ENCODE results near the gene EPHB2.

GRCh38 chr1:22893292-22893691 is 182.7 kb downstream of the EPHB2 start:
- TF ChIP-seq EZH2 (IDR thresholded peaks at IDR 0.05), result no peak
- TF ChIP-seq POLR2AphosphoS5 (IDR thresholded peaks at IDR 0.05; ENCODE audit: borderline replicate concordance, low read depth, low read length), result no peak
- TF ChIP-seq FOXP2 (optimal IDR thresholded peaks at IDR 0.05; ENCODE audit: control extremely low read depth, extremely low read length, insufficient read depth), result no peak

Data from SK-N-MC (cell line).